H9 (cell line): ENCODE measurements around the gene INPP5A. TPM values are rescaled to one million over a fixed set of nuclear protein-coding genes. Genes with fewer than 3 reads are reported as not detected.
"Not testable (repeated sequence)": the region's sequence is repeated elsewhere in the genome, so short reads cannot be mapped to it uniquely, and the experiment has no call there.

ENCODE experiments used
- DNase-seq: peaks from one replicate; pipeline ENCODE4 v3.0.0-alpha.2; 2017
- H2AFZ ChIP-seq: one replicate; pipeline ENCODE4 v1.6.1; 2013; ENCODE audit warnings: mild to moderate bottlenecking, low read length, control low read depth, moderate library complexity
- H2AK5ac ChIP-seq: 2 replicates; pipeline ENCODE4 v1.6.1; 2013; ENCODE audit warnings: low read length, control low read depth, mixed read lengths; ENCODE audit not compliant: insufficient read length
- H2BK120ac ChIP-seq: one replicate; pipeline ENCODE4 v1.6.1; 2013; ENCODE audit warnings: low read depth, mild to moderate bottlenecking, low read length, control low read depth, inconsistent platforms; ENCODE audit not compliant: poor library complexity, severe bottlenecking
- H2BK12ac ChIP-seq: 2 replicates; pipeline ENCODE4 v1.6.1; 2013; ENCODE audit warnings: low read length, control low read depth, mixed read lengths, low read depth; ENCODE audit not compliant: insufficient read length
- H2BK15ac ChIP-seq: 2 replicates; pipeline ENCODE4 v1.6.1; 2013; ENCODE audit warnings: low read depth, low read length, control low read depth
- H2BK20ac ChIP-seq: one replicate; pipeline ENCODE4 v1.6.1; 2013; ENCODE audit warnings: low read depth, mild to moderate bottlenecking, low read length, control low read depth, inconsistent platforms; ENCODE audit not compliant: poor library complexity, severe bottlenecking
- H2BK5ac ChIP-seq: 2 replicates; pipeline ENCODE4 v1.6.1; 2013; ENCODE audit warnings: low read length, control low read depth, mixed read lengths; ENCODE audit not compliant: insufficient read length
- H3K14ac ChIP-seq: 2 replicates; pipeline ENCODE4 v1.6.1; 2013; ENCODE audit warnings: low read length, control low read depth; ENCODE audit not compliant: insufficient read depth
- H3K18ac ChIP-seq: 2 replicates; pipeline ENCODE4 v1.6.1; 2013; ENCODE audit warnings: low read depth, mild to moderate bottlenecking, mixed read lengths, low read length, control low read depth; ENCODE audit not compliant: insufficient read length
- H3K23ac ChIP-seq: 2 replicates; pipeline ENCODE4 v1.6.1; 2013; ENCODE audit warnings: low read length, control low read depth, mixed read lengths, low read depth; ENCODE audit not compliant: insufficient read length
- H3K23me2 ChIP-seq: 2 replicates; pipeline ENCODE4 v1.6.1; 2013; ENCODE audit warnings: low read depth, mild to moderate bottlenecking, mixed read lengths, low read length, control low read depth; ENCODE audit not compliant: insufficient read length, poor library complexity, severe bottlenecking
- H3K27ac ChIP-seq: 2 replicates; pipeline ENCODE4 v1.5.1; 2013; ENCODE audit warnings: low read length, control low read depth, mixed read lengths, low read depth; ENCODE audit not compliant: insufficient read length
- H3K27me3 ChIP-seq: 2 replicates; pipeline ENCODE4 v1.6.1; 2013; ENCODE audit warnings: low read length, control low read depth, inconsistent platforms; ENCODE audit not compliant: insufficient read depth
- H3K4ac ChIP-seq: 2 replicates; pipeline ENCODE4 v1.6.1; 2013; ENCODE audit warnings: low read depth, mild to moderate bottlenecking, control low read depth, inconsistent platforms, low read length, moderate library complexity
- H3K4me1 ChIP-seq: 2 replicates; pipeline ENCODE4 v1.6.1; 2013; ENCODE audit warnings: low read length, control low read depth, inconsistent platforms; ENCODE audit not compliant: insufficient read depth
- H3K4me2 ChIP-seq: 2 replicates; pipeline ENCODE4 v1.6.1; 2013; ENCODE audit warnings: low read length, control low read depth, mixed read lengths; ENCODE audit not compliant: insufficient read length, insufficient read depth
- H3K56ac ChIP-seq: 2 replicates; pipeline ENCODE4 v1.6.1; 2013; ENCODE audit warnings: low read depth, mild to moderate bottlenecking, mixed read lengths, low read length, control low read depth; ENCODE audit not compliant: insufficient read length
- H3K79me1 ChIP-seq: 2 replicates; pipeline ENCODE4 v1.6.1; 2013; ENCODE audit warnings: low read depth, mild to moderate bottlenecking, moderate library complexity, low read length, control low read depth, inconsistent platforms; ENCODE audit not compliant: insufficient read depth, poor library complexity, severe bottlenecking
- H3K79me2 ChIP-seq: 2 replicates; pipeline ENCODE4 v1.6.1; 2013; ENCODE audit warnings: low read length, control low read depth, inconsistent platforms; ENCODE audit not compliant: insufficient read depth
- H3K9ac ChIP-seq: 2 replicates; pipeline ENCODE4 v1.6.1; 2013; ENCODE audit warnings: low read length, control low read depth, mixed read lengths; ENCODE audit not compliant: insufficient read length; ENCODE audit errors: extremely low read depth
- H3K9me3 ChIP-seq: one replicate; pipeline ENCODE4 v1.6.1; 2013; ENCODE audit warnings: low read depth, low read length, inconsistent platforms; ENCODE audit not compliant: control insufficient read depth
- H3T11ph ChIP-seq: one replicate; pipeline ENCODE4 v1.6.1; 2013; ENCODE audit warnings: mild to moderate bottlenecking, low read length, control low read depth, inconsistent platforms
- H4K20me1 ChIP-seq: one replicate; pipeline ENCODE4 v1.6.1; 2013; ENCODE audit not compliant: control insufficient read depth, insufficient read length, insufficient read depth
- H4K5ac ChIP-seq: 2 replicates; pipeline ENCODE4 v1.6.1; 2013; ENCODE audit warnings: low read depth, mild to moderate bottlenecking, mixed read lengths, low read length, control low read depth; ENCODE audit not compliant: insufficient read length
- H4K8ac ChIP-seq: replicated peaks from 2 replicates; pipeline ENCODE4 v1.6.1; 2013; ENCODE audit warnings: low read length, control low read depth, mixed read lengths, low read depth; ENCODE audit not compliant: insufficient read length
- H4K91ac ChIP-seq: 2 replicates; pipeline ENCODE4 v1.6.1; 2013; ENCODE audit warnings: low read depth, mild to moderate bottlenecking, moderate library complexity, mixed read lengths, low read length, control low read depth; ENCODE audit not compliant: insufficient read length
- H3K27ac Mint-ChIP-seq, 3 experiments: 2 replicates in 2 of 3; 3 replicates in 1 of 3; pipeline ENCODE4 v1.8.0; 2020 to 2021; ENCODE audit warnings: mixed read lengths in 3 of 3, mild to moderate bottlenecking in 1 of 3, moderate library complexity in 1 of 3
- H3K27me3 Mint-ChIP-seq: 2 replicates; pipeline ENCODE4 v1.8.0; 2021; ENCODE audit warnings: low read depth, mild to moderate bottlenecking, moderate library complexity, mixed read lengths
- H3K36me3 Mint-ChIP-seq, 3 experiments: 2 replicates in 2 of 3; 3 replicates in 1 of 3; pipeline ENCODE4 v1.8.0; 2020 to 2021; ENCODE audit warnings: low read depth in 3 of 3, mixed read lengths in 3 of 3; ENCODE audit not compliant: insufficient read depth in 1 of 3
- H3K4me1 Mint-ChIP-seq, 2 experiments: 2 replicates each; pipeline ENCODE4 v1.8.0; 2020; ENCODE audit warnings: mixed read lengths in 2 of 2
- H3K4me3 Mint-ChIP-seq, 2 experiments: 2 replicates in 1 of 2; 3 replicates in 1 of 2; pipeline ENCODE4 v1.8.0; 2020 to 2021; ENCODE audit warnings: mild to moderate bottlenecking in 2 of 2, mixed read lengths in 2 of 2, moderate library complexity in 1 of 2
- H3K9me3 Mint-ChIP-seq, 2 experiments: 2 replicates in 1 of 2; 3 replicates in 1 of 2; pipeline ENCODE4 v1.8.0; 2020; ENCODE audit warnings: mild to moderate bottlenecking in 2 of 2, mixed read lengths in 2 of 2, moderate library complexity in 1 of 2
- WGBS: extraction: QIAGEN DNeasy Blood & Tissue Kit; methylation state at CpG from one replicate; pipeline ENCODE4 v1.1.7; 2013; ENCODE audit warnings: missing lambda C conversion rate, low lambda C conversion rate, mixed read lengths; ENCODE audit not compliant: insufficient read length; ENCODE audit errors: extremely low coverage; 5-methylcytosine and 5-hydroxymethylcytosine counted together
- total RNA-seq: library from RNA; stranded (reverse); gene quantifications from 2 replicates; pipeline ENCODE4 v1.2.1, GENCODE V29; 2021
- TF ChIP-seq, protein P1 (sequence below): fragments of 200-600 bp; sonication (generic); conservative IDR thresholded peaks from 3 replicates; pipeline ENCODE4 v1.8.0; 2021; ENCODE audit warnings: antibody characterized with exemption, mild to moderate bottlenecking

Gene INPP5A
- total RNA-seq, 1 experiment from 2014 or later = 17.7 TPM

DNA sequence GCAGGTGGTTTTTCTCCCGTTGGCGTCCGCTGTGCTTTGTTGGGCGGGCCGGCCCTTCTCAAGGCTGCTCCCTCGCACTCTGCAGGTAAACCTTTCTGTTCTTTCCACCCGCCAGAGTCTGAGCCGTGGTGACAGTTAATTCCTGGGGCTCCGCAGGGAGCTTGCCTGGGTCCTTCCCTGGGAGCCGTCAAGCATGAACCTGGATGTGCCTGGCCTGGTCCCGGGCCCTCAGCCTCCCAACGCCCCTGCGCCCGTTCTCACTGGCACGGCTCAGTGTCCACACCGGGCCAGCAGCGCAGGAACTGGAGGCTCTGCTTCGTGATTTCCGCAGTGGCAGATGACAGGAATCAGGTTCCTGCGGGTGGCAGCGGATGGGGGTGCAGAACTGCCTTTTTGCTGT is 259.3 kb downstream of the INPP5A start:
- H4K91ac ChIP-seq = no peak overlapping the region
- H3K27me3 ChIP-seq = no peaks in the 10 kb centered on the region
- Mint-ChIP-seq H3K27me3 (peaks cover 10% of the 10 kb centered on the region), H3K9me3 (peaks cover 0 to 4% of the 10 kb centered on the region in 2 experiments; a peak in 3 of 5 replicates), H3K4me3 (no peak overlapping the region), H3K27ac (no peak overlapping the region), H3K36me3 (no peaks in the 10 kb centered on the region; a peak in 2 of 7 replicates), H3K4me1 (no peaks in the 10 kb centered on the region)
- no peak overlapping the region for H2BK5ac ChIP-seq
- TF ChIP-seq, protein P1, sequence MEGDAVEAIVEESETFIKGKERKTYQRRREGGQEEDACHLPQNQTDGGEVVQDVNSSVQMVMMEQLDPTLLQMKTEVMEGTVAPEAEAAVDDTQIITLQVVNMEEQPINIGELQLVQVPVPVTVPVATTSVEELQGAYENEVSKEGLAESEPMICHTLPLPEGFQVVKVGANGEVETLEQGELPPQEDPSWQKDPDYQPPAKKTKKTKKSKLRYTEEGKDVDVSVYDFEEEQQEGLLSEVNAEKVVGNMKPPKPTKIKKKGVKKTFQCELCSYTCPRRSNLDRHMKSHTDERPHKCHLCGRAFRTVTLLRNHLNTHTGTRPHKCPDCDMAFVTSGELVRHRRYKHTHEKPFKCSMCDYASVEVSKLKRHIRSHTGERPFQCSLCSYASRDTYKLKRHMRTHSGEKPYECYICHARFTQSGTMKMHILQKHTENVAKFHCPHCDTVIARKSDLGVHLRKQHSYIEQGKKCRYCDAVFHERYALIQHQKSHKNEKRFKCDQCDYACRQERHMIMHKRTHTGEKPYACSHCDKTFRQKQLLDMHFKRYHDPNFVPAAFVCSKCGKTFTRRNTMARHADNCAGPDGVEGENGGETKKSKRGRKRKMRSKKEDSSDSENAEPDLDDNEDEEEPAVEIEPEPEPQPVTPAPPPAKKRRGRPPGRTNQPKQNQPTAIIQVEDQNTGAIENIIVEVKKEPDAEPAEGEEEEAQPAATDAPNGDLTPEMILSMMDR = no peak
- no peak overlapping the region for H4K8ac ChIP-seq
- no CpG with 5 or more reads among the region's 21 CpGs for WGBS
- H2BK20ac ChIP-seq = no peak overlapping the region
- H2AFZ ChIP-seq = no peak overlapping the region
- no peak overlapping the region for H3K18ac ChIP-seq
- H3K4ac ChIP-seq = no peak overlapping the region
- H3K14ac ChIP-seq = no peak overlapping the region
- no peak overlapping the region for H3K23ac ChIP-seq
- H4K5ac ChIP-seq = no peak overlapping the region
- no peak overlapping the region for H3T11ph ChIP-seq
- no peaks in the 10 kb centered on the region for H3K79me2 ChIP-seq
- no peak overlapping the region for H2AK5ac ChIP-seq
- H3K56ac ChIP-seq = no peak overlapping the region
- H3K9me3 ChIP-seq = no peaks in the 10 kb centered on the region
- H3K23me2 ChIP-seq = no peaks in the 10 kb centered on the region
- H3K79me1 ChIP-seq = no peaks in the 10 kb centered on the region
- H2BK15ac ChIP-seq = no peak overlapping the region
- no peaks in the 10 kb centered on the region for H4K20me1 ChIP-seq
- H2BK120ac ChIP-seq = no peak overlapping the region
- no peak overlapping the region for H3K9ac ChIP-seq
- H3K4me1 ChIP-seq = no peaks in the 10 kb centered on the region
- H3K27ac ChIP-seq = no peak overlapping the region
- no peak overlapping the region for H3K4me2 ChIP-seq
- no peak overlapping the region for H2BK12ac ChIP-seq
- no peak for DNase-seq

DNA sequence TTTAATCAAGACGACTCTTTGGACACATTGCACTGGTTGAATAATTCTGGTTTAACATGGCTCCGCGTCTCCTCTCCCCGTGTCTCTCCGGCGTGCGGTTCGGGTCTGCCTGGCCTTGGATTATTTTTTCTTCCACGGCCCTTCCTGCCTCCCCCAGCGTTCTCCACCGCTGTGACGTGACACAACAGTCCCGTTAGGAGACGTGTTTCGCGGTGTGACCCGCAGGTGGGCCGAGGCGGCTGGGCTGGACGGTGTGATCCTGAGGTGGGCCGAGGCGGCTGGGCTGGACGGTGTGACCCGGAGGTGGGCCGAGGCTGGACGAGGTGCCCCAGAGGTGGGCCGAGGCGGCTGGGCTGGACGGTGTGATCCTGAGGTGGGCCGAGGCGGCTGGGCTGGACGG is 260.4 kb downstream of the INPP5A start:
- not testable (repeated sequence) for H3K9me3 ChIP-seq, H3K4me3 Mint-ChIP-seq, H3K4ac ChIP-seq, H3K9ac ChIP-seq, H4K5ac ChIP-seq, H3K27ac ChIP-seq, H3T11ph ChIP-seq, H3K23ac ChIP-seq, H3K27ac Mint-ChIP-seq, H3K36me3 Mint-ChIP-seq, H3K56ac ChIP-seq, H2BK120ac ChIP-seq, H3K4me1 Mint-ChIP-seq, H2BK20ac ChIP-seq, H3K9me3 Mint-ChIP-seq, H3K14ac ChIP-seq, H3K79me2 ChIP-seq, H2AK5ac ChIP-seq, H4K91ac ChIP-seq, H3K4me2 ChIP-seq, DNase-seq, H3K79me1 ChIP-seq, H4K8ac ChIP-seq, H3K4me1 ChIP-seq, H3K23me2 ChIP-seq, H4K20me1 ChIP-seq, H2BK15ac ChIP-seq, H3K27me3 Mint-ChIP-seq, H2AFZ ChIP-seq, H3K18ac ChIP-seq, H2BK5ac ChIP-seq, H2BK12ac ChIP-seq, H3K27me3 ChIP-seq
- WGBS = no CpG with 5 or more reads among the region's 32 CpGs
